ACHN (cell line): ENCODE measurements around the gene ZCCHC9.

Experiments used
- DNase-seq: peaks from one replicate; pipeline ENCODE4 v3.0.0-alpha.2; 2015
- in situ Hi-C: cut with HindIII; loops from 2 replicates; pipeline ENCODE4 v1.10.0; 2017; ENCODE audit warnings: low sequenced_read_pairs, low pct_ligation_motif_present, low pct_unique_long_range_greater_than_20kb

ZCCHC9 gene

GRCh38 chr5:81345411-81346003, 44.1 kb downstream of the ZCCHC9 start:
- no peak for DNase-seq
- in situ Hi-C loops = no loop called here

GRCh38 chr5:81349161-81349560, 47.8 kb downstream of the ZCCHC9 start:
- DNase-seq = no peak
- in situ Hi-C loops = no loop called here

GRCh38 chr5:81350507-81350906, 49.1 kb downstream of the ZCCHC9 start:
- DNase-seq = no peak
- in situ Hi-C loops = no loop called here

- in situ Hi-C loops = no loop called here
- DNase-seq = no peak
Observed at GRCh38 chr5:81353189-81353588, 51.8 kb downstream of the ZCCHC9 start.

DNA sequence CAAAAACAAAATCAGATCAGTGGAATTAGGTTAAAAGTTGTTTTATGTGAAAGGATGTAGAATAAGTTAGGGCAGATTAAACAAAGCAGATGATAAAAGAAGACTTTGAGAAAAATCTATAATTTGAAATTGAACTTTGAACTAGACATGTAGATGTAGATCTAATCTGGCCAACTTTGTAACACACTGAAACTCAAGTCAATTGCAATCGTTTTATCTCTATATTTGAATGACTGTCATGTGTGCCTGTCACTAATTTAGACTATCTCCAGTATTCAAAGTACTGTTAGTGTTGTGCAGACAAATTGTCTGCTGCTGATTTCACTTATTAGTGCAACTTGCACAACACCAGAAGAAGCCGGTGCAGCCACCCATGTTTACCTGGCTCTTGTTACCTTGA, 52.7 kb downstream of the ZCCHC9 start:
- in situ Hi-C loops = no loop called here
- no peak for DNase-seq

- in situ Hi-C loops = no loop called here
Observed at GRCh38 chr5:81355291-81356251, 54.2 kb downstream of the ZCCHC9 start.

GRCh38 chr5:81359108-81359507, 57.7 kb downstream of the ZCCHC9 start:
- no peak for DNase-seq
- in situ Hi-C loops = no loop called here

More at GRCh38 chr5:81355291-81356251, 54.2 kb downstream of the ZCCHC9 start:
- DNase-seq = no peak

DNA sequence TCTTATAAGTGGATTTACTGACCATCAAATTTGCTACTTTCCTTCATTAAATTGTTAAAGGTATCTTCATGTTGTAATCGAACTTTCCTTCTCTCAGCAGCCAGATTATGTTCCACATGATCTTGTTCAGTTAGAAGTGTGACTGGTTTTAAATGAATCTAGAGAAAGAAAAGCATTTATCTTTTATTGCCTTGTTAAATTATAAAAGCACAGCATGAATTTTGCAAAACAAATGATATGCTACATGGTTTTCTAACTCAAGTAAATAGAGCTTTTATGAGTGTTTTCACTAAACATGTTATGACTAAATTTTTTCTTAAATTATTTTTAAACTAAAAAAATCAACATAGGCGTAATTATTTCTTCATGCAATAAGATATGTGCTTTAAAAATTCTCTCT, 58.5 kb downstream of the ZCCHC9 start:
- no peak for DNase-seq
- in situ Hi-C loops = no loop called here

DNA sequence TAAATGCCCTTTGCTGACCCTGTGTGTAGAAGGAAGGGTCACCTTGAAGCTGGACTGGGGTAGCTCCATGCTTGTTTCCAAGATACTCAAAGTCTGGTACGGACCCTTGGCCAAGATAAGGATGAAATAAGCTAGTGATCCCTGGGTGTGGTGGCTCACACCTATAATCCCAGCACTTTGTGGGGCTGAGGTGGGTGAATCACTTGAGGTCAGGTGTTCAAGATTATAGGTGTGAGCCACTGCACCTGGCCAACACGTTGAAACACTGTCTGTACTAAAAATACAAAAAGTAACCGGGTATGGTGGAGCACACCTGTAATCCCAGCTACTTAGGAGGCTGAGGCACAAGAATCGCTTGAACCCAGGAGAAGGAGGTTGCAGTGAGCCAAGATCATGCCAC, 59.3 kb downstream of the ZCCHC9 start:
- in situ Hi-C loops = no loop called here
- no peak for DNase-seq

- in situ Hi-C loops = no loop called here
- DNase-seq = no peak
Observed at GRCh38 chr5:81361600-81361999, 60.2 kb downstream of the ZCCHC9 start.
